ENCODE measurements around the gene BRK1. TPM values are rescaled to one million over a fixed set of nuclear protein-coding genes. Genes with fewer than 3 reads are reported as not detected.
"Not testable (repeated sequence)": the region's sequence is repeated elsewhere in the genome, so short reads cannot be mapped to it uniquely, and the experiment has no call there.

BRK1 gene
- total RNA-seq, 2 experiments from 2014 or later = 73.6 to 73.7 TPM

GRCh38 chr3:10150987-10151386 is 35.5 kb downstream of the BRK1 start:
- peaks cover 10% of the 10 kb centered on the region for H3K4me1 Mint-ChIP-seq (ENCODE audit: low read depth)
- intact Hi-C loops (cut with micrococcal nuclease) = no loop called here
- peaks cover 40% of the 10 kb centered on the region for H3K36me3 Mint-ChIP-seq (ENCODE audit: low read depth)
- H3K4me3 Mint-ChIP-seq = no peak overlapping the region
- H3K27me3 Mint-ChIP-seq (ENCODE audit: low read depth) = no peaks in the 10 kb centered on the region
- no peak for DNase-seq
- CTCF ChIA-PET = interaction anchor here (0.7 to 0.9 kb wide), 2 partner anchors 88 to 315 kb away, joined by 3 read pairs; no protein-coding TSS in a partner anchor
- H3K27ac Mint-ChIP-seq = no peak overlapping the region
- no peaks in the 10 kb centered on the region for H3K9me3 Mint-ChIP-seq

DNA sequence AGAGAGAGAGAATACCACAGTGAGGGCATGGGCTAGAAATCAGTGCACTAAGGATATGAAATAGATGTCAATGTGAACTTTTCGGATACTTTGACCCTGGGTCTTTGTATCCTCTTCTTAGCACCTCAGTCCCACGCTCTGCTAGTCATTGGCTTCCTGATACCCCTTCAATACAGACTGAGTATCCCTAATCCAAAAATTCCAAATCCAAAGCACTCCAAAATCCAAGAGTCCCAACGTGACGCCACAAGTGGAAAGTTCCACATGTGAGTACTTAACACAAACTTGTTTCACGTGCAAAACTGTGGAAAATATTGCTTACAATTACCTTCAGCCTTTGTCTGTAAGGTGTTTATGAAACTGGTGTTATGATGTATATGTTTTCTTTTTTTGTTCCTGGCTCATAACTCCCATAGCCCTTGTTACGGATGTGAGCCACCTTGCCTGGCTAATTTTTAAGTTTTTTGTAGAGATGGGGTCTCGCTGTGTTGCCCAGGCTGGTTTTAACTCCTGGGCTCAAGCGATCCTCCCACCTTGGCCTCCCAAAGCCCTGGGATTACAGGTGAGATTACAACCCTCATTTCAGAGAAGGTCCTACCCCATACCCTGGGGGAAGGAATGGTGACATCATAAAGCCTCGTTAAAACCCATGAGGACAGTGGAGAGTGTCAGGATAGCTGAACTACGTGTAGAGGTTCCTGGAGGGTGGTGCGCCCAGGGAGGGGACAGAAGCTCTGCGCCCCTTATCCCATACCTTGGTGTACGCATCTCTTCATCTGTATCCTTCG is 39.1 kb downstream of the BRK1 start:
- peaks cover 2% of the 10 kb centered on the region for H3K4me1 Mint-ChIP-seq (ENCODE audit: low read depth)
- H3K9me3 Mint-ChIP-seq = no peaks in the 10 kb centered on the region
- CTCF ChIA-PET = interaction anchor here (0.7 kb wide), 1 partner anchor 221 kb away, joined by 4 read pairs; no protein-coding TSS in a partner anchor
- H3K27me3 Mint-ChIP-seq (ENCODE audit: low read depth) = no peaks in the 10 kb centered on the region
- no peak for DNase-seq
- H3K36me3 Mint-ChIP-seq (ENCODE audit: low read depth) = peaks cover 27% of the 10 kb centered on the region
- H3K4me3 Mint-ChIP-seq = no peak overlapping the region
- peak overlapping the region; percentile 61 for H3K27ac Mint-ChIP-seq
- intact Hi-C loops (cut with micrococcal nuclease) = no loop called here

GRCh38 chr3:10155123-10155472 is 39.6 kb downstream of the BRK1 start:
- DNase-seq = no peak
- Mint-ChIP-seq H3K4me3 (no peak overlapping the region), H3K4me1 (ENCODE audit: low read depth) (no peaks in the 10 kb centered on the region), H3K36me3 (ENCODE audit: low read depth) (peaks cover 22% of the 10 kb centered on the region), H3K27ac (peak overlapping the region; percentile 61), H3K27me3 (ENCODE audit: low read depth) (no peaks in the 10 kb centered on the region), H3K9me3 (no peaks in the 10 kb centered on the region)
- CTCF ChIA-PET = interaction anchor here (0.7 kb wide), 1 partner anchor 222 kb away, joined by 4 read pairs; no protein-coding TSS in a partner anchor
- intact Hi-C loops (cut with micrococcal nuclease) = no loop called here

GRCh38 chr3:10155658-10156057 is 40.2 kb downstream of the BRK1 start:
- Mint-ChIP-seq H3K9me3 (no peaks in the 10 kb centered on the region), H3K36me3 (ENCODE audit: low read depth) (peaks cover 17% of the 10 kb centered on the region), H3K27me3 (ENCODE audit: low read depth) (no peaks in the 10 kb centered on the region), H3K27ac (no peak overlapping the region), H3K4me1 (ENCODE audit: low read depth) (no peaks in the 10 kb centered on the region), H3K4me3 (no peak overlapping the region)
- DNase-seq = no peak
- CTCF ChIA-PET = interaction anchor here (0.7 kb wide), 1 partner anchor 222 kb away, joined by 4 read pairs; no protein-coding TSS in a partner anchor
- intact Hi-C loops (cut with micrococcal nuclease) = no loop called here

GRCh38 chr3:10157031-10157430 is 41.6 kb downstream of the BRK1 start:
- Mint-ChIP-seq H3K4me3 (no peak overlapping the region), H3K27ac (no peak overlapping the region), H3K4me1 (ENCODE audit: low read depth) (no peaks in the 10 kb centered on the region), H3K9me3 (no peaks in the 10 kb centered on the region), H3K36me3 (ENCODE audit: low read depth) (peaks cover 6% of the 10 kb centered on the region), H3K27me3 (ENCODE audit: low read depth) (no peaks in the 10 kb centered on the region)
- DNase-seq = no peak
- intact Hi-C loops (cut with micrococcal nuclease) = no loop called here
- CTCF ChIA-PET = no interaction called here

GRCh38 chr3:10158555-10158954 is 43.1 kb downstream of the BRK1 start:
- H3K4me3 Mint-ChIP-seq; H3K9me3 Mint-ChIP-seq; H3K4me1 Mint-ChIP-seq (ENCODE audit: low read depth); CTCF ChIA-PET; H3K36me3 Mint-ChIP-seq (ENCODE audit: low read depth); DNase-seq; intact Hi-C loops (cut with micrococcal nuclease); H3K27me3 Mint-ChIP-seq (ENCODE audit: low read depth); H3K27ac Mint-ChIP-seq: not testable (repeated sequence)

- peaks cover 3% of the 10 kb centered on the region for H3K36me3 Mint-ChIP-seq (ENCODE audit: low read depth)
- H3K27ac Mint-ChIP-seq = no peak overlapping the region
- CTCF ChIA-PET = interaction anchor here (0.9 to 1.2 kb wide), 3 partner anchors 26 to 43 kb away, joined by 3 read pairs; no protein-coding TSS in a partner anchor
- no peaks in the 10 kb centered on the region for H3K9me3 Mint-ChIP-seq
- intact Hi-C loops (cut with micrococcal nuclease) = no loop called here
- no peak overlapping the region for H3K4me3 Mint-ChIP-seq
- no peak for DNase-seq
- H3K4me1 Mint-ChIP-seq (ENCODE audit: low read depth) = peaks cover 7% of the 10 kb centered on the region
- no peaks in the 10 kb centered on the region for H3K27me3 Mint-ChIP-seq (ENCODE audit: low read depth)
These were observed 44.9 kb downstream of the BRK1 start for GRCh38 chr3:10160346-10160745.

DNA sequence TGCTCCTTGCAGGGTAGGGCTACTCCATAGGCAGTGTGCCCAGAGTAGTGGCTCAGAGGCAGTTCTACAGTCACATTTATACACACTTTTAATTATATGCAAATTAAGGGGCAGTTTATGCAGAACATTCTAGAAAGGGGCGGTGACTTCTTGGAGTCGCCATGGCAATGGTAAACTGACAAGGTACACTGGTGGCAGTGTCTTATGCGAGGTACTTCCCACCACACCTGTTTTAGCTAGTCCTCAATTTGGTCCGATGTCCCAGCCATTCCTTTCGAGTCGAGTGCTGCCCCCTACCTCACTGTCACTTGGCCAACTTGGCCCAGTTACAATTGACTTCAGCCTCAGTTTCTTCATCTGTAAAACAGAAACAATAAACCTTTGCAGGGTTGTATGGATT is 45.5 kb downstream of the BRK1 start:
- intact Hi-C loops (cut with micrococcal nuclease) = no loop called here
- Mint-ChIP-seq H3K27me3 (ENCODE audit: low read depth) (no peaks in the 10 kb centered on the region), H3K36me3 (ENCODE audit: low read depth) (no peaks in the 10 kb centered on the region), H3K4me3 (no peak overlapping the region), H3K9me3 (no peaks in the 10 kb centered on the region), H3K4me1 (ENCODE audit: low read depth) (peaks cover 7% of the 10 kb centered on the region), H3K27ac (no peak overlapping the region)
- CTCF ChIA-PET = interaction anchor here (0.9 to 1.2 kb wide), 2 partner anchors 26 to 42 kb away, joined by 3 read pairs; no protein-coding TSS in a partner anchor
- DNase-seq = no peak

- peaks cover 16% of the 10 kb centered on the region for H3K4me1 Mint-ChIP-seq (ENCODE audit: low read depth)
- no peaks in the 10 kb centered on the region for H3K27me3 Mint-ChIP-seq (ENCODE audit: low read depth)
- DNase-seq = no peak
- CTCF ChIA-PET = interaction anchor here (0.6 kb wide), 1 partner anchor 230 kb away, joined by 4 read pairs; no protein-coding TSS in a partner anchor
- H3K36me3 Mint-ChIP-seq (ENCODE audit: low read depth) = no peaks in the 10 kb centered on the region
- intact Hi-C loops (cut with micrococcal nuclease) = no loop called here
- H3K4me3 Mint-ChIP-seq = no peak overlapping the region
- no peaks in the 10 kb centered on the region for H3K9me3 Mint-ChIP-seq
- no peak overlapping the region for H3K27ac Mint-ChIP-seq
These were observed 46.7 kb downstream of the BRK1 start for GRCh38 chr3:10162185-10162584.

GRCh38 chr3:10164201-10164545 is 48.7 kb downstream of the BRK1 start:
- CTCF ChIA-PET = interaction anchor here (0.7 to 3.8 kb wide), 9 partner anchors 12 to 123 kb away, joined by 3 to 38 read pairs (median 8); no protein-coding TSS in a partner anchor
- not testable (repeated sequence) for H3K27me3 Mint-ChIP-seq (ENCODE audit: low read depth); DNase-seq; H3K9me3 Mint-ChIP-seq; H3K27ac Mint-ChIP-seq
- Mint-ChIP-seq H3K4me3 (peak overlapping the region; percentile 75), H3K36me3 (ENCODE audit: low read depth) (peaks cover 10% of the 10 kb centered on the region), H3K4me1 (ENCODE audit: low read depth) (peaks cover 23% of the 10 kb centered on the region)
- intact Hi-C loops (cut with micrococcal nuclease) = loop anchor here (1.0 to 2.0 kb wide), 4 partner anchors 21 to 61 kb away; partner anchors contain the start of gene BRK1

DNA sequence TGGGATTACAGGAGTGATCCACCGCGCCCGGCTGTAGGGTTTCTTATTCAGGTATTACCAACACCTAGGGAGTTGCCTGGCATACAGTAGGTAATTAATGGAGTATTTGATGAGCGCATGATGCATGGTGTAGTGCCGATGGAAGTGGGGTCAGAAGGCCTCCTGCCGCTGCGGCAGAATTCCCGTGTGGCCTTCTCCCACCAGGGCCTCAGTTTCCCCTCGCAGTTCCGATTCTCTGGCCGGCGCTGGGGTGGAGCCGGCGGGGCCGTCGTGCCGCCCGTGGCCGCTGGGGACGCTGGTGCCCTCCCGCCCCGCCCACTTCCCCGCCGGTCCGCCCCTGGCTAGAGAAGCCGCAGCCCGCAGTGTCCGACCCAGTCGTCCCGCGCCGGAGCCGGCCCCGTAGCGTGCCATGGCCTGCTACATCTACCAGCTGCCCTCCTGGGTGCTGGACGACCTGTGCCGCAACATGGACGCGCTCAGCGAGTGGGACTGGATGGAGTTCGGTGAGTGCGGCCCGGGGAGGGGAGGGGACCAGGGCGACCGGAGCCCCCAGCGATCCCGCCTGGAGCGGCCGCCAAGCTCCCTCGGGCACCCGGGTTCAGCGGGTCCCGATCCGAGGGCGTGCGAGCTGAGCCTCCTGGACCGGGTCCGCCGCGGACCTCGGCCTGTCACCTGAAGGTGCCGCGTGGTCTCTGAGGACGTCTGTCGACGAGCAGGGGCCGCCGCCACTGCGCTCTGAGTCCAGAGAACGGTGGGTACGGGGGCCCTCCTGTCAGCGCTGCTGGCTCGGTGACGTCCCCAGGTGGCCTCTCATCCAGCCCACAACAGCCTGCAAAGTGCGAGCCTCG is 49.3 kb downstream of the BRK1 start, which contains the start of gene IRAK2:
TSS of gene IRAK2 (plus strand) at position 374 of the 848 bp plus-strand sequence. CDS start at position 410, 36 bp downstream.
- CTCF ChIA-PET = interaction anchor here (0.6 to 3.8 kb wide), 10 partner anchors 9 to 98 kb away, joined by 3 to 38 read pairs (median 5); no protein-coding TSS in a partner anchor
- peaks cover 23% of the 10 kb centered on the region for H3K4me1 Mint-ChIP-seq (ENCODE audit: low read depth)
- H3K27ac Mint-ChIP-seq = no peak within 1 kb of the TSS
- intact Hi-C loops (cut with micrococcal nuclease) = loop anchor here (1.0 to 2.0 kb wide), 4 partner anchors 22 to 61 kb away; partner anchors contain the start of gene BRK1
- no peaks in the 10 kb centered on the region for H3K27me3 Mint-ChIP-seq (ENCODE audit: low read depth)
- peaks cover 10% of the 10 kb centered on the region for H3K36me3 Mint-ChIP-seq (ENCODE audit: low read depth)
- peaks cover 8% of the 10 kb centered on the region for H3K9me3 Mint-ChIP-seq
- peak within 1 kb of the TSS; percentile 75 for H3K4me3 Mint-ChIP-seq
- peak; percentile 62 for DNase-seq

GRCh38 chr3:10166213-10166604 is 50.7 kb downstream of the BRK1 start:
- Mint-ChIP-seq H3K4me3 (peak overlapping the region; percentile 75), H3K27ac (no peak overlapping the region), H3K4me1 (ENCODE audit: low read depth) (peaks cover 25% of the 10 kb centered on the region), H3K9me3 (peaks cover 8% of the 10 kb centered on the region), H3K36me3 (ENCODE audit: low read depth) (peaks cover 10% of the 10 kb centered on the region), H3K27me3 (ENCODE audit: low read depth) (no peaks in the 10 kb centered on the region)
- CTCF ChIA-PET = interaction anchor here (0.5 to 3.8 kb wide), 7 partner anchors 19 to 68 kb away, joined by 3 to 16 read pairs (median 3); no protein-coding TSS in a partner anchor
- no peak for DNase-seq
- intact Hi-C loops (cut with micrococcal nuclease) = no loop called here
